Neuronal stem cell (in vitro differentiated cells): ENCODE data around the gene NOA1. TPM values are rescaled to one million over a fixed set of nuclear protein-coding genes. Genes with fewer than 3 reads are reported as not detected.

ENCODE experiments used
- DNase-seq: peaks from one replicate; pipeline ENCODE4 v3.0.0-alpha.2; 2013; ENCODE audit warnings: low spot score
- H2AFZ ChIP-seq: one replicate; pipeline ENCODE4 v1.6.1; 2013; ENCODE audit warnings: mild to moderate bottlenecking, low read length, inconsistent platforms
- H2AK5ac ChIP-seq: 2 replicates; pipeline ENCODE4 v1.6.1; 2013; ENCODE audit warnings: low read depth, mild to moderate bottlenecking, inconsistent platforms, low read length, moderate library complexity, mixed read lengths
- H2BK120ac ChIP-seq: 2 replicates; pipeline ENCODE4 v1.6.1; 2013; ENCODE audit warnings: low read depth, mild to moderate bottlenecking, inconsistent platforms, low read length, moderate library complexity, mixed read lengths
- H2BK12ac ChIP-seq: one replicate; pipeline ENCODE4 v1.6.1; 2013; ENCODE audit warnings: low read length, inconsistent platforms
- H2BK15ac ChIP-seq: 2 replicates; pipeline ENCODE4 v1.6.1; 2013; ENCODE audit warnings: mild to moderate bottlenecking, low read length, inconsistent platforms, mixed read lengths
- H2BK5ac ChIP-seq: one replicate; pipeline ENCODE4 v1.6.1; 2013; ENCODE audit warnings: inconsistent platforms, mild to moderate bottlenecking, low read length, moderate library complexity
- H3K14ac ChIP-seq: one replicate; pipeline ENCODE4 v1.6.1; 2013; ENCODE audit warnings: low read length, inconsistent platforms
- H3K18ac ChIP-seq: 2 replicates; pipeline ENCODE4 v1.6.1; 2013; ENCODE audit warnings: low read length, inconsistent platforms
- H3K23ac ChIP-seq: 2 replicates; pipeline ENCODE4 v1.6.1; 2013; ENCODE audit warnings: low read depth, mild to moderate bottlenecking, mixed read lengths, low read length, inconsistent platforms; ENCODE audit not compliant: poor library complexity
- H3K27ac ChIP-seq: replicated peaks from 3 replicates; pipeline ENCODE4 v1.5.1; 2013; ENCODE audit warnings: low read length, inconsistent platforms
- H3K27me3 ChIP-seq, 3 experiments: 2 replicates each; pipeline ENCODE4 v1.6.1; 2013; ENCODE audit warnings: low read length in 3 of 3, mild to moderate bottlenecking in 2 of 3, inconsistent platforms in 1 of 3, low read depth in 1 of 3, mixed read lengths in 1 of 3, moderate library complexity in 1 of 3; ENCODE audit not compliant: control insufficient read depth in 3 of 3, insufficient read depth in 3 of 3
- H3K36me3 ChIP-seq, 2 donors: replicated peaks in 1 of 2; 2 replicates each; pipeline ENCODE4 v1.6.1; 2013; ENCODE audit warnings: low read length in 2 of 2; ENCODE audit not compliant: control insufficient read depth in 2 of 2, insufficient read depth in 2 of 2
- H3K4ac ChIP-seq: 2 replicates; pipeline ENCODE4 v1.6.1; 2013; ENCODE audit warnings: inconsistent platforms, mild to moderate bottlenecking, low read length, moderate library complexity
- H3K4me1 ChIP-seq, 2 donors: 1 replicate in 1 of 2; 2 replicates in 1 of 2; pipeline ENCODE4 v1.6.1; 2013; ENCODE audit warnings: low read length in 2 of 2, low read depth in 1 of 2; ENCODE audit not compliant: control insufficient read depth in 2 of 2, insufficient read depth in 1 of 2
- H3K4me2 ChIP-seq: one replicate; pipeline ENCODE4 v1.6.1; 2013; ENCODE audit warnings: mild to moderate bottlenecking, low read length, inconsistent platforms; ENCODE audit not compliant: insufficient read depth, poor library complexity, severe bottlenecking
- H3K4me3 ChIP-seq, 2 donors: 2 replicates each; pipeline ENCODE4 v1.5.1; 2013; ENCODE audit warnings: low read length in 2 of 2, mild to moderate bottlenecking in 2 of 2, inconsistent platforms in 1 of 2, moderate library complexity in 1 of 2
- H3K79me1 ChIP-seq: one replicate; pipeline ENCODE4 v1.6.1; 2013; ENCODE audit warnings: low read depth, mild to moderate bottlenecking, inconsistent platforms, low read length, moderate library complexity
- H3K9ac ChIP-seq: one replicate; pipeline ENCODE4 v1.6.1; 2013; ENCODE audit warnings: mild to moderate bottlenecking, low read depth, low read length, inconsistent platforms; ENCODE audit not compliant: poor library complexity
- H3K9me3 ChIP-seq, 2 donors: replicated peaks in 1 of 2; 2 replicates each; pipeline versions ENCODE3 to v1.6.1; 2013; ENCODE audit warnings: low read length in 2 of 2, mild to moderate bottlenecking in 2 of 2, inconsistent platforms in 1 of 2, low read depth in 1 of 2, mixed read lengths in 1 of 2, moderate library complexity in 1 of 2; ENCODE audit not compliant: control insufficient read depth in 2 of 2, insufficient read depth in 1 of 2
- H4K8ac ChIP-seq: one replicate; pipeline ENCODE4 v1.6.1; 2013; ENCODE audit warnings: low read depth, mild to moderate bottlenecking, inconsistent platforms, low read length, moderate library complexity
- H4K91ac ChIP-seq: one replicate; pipeline ENCODE4 v1.6.1; 2013; ENCODE audit warnings: low read length, low read depth, mild to moderate bottlenecking, inconsistent platforms; ENCODE audit not compliant: poor library complexity
- WGBS, 2 donors: extraction: QIAGEN DNeasy Blood & Tissue Kit; methylation state at CpG; one replicate each; pipeline ENCODE4 v1.1.7; 2013; ENCODE audit warnings: missing lambda C conversion rate in 2 of 2, mixed read lengths in 1 of 2; ENCODE audit not compliant: insufficient read length in 2 of 2, insufficient replicate concordance in 1 of 2; ENCODE audit errors: extremely low coverage in 2 of 2; 5-methylcytosine and 5-hydroxymethylcytosine counted together
- small RNA-seq: library from polyadenylated mRNA; stranded (forward); fragments of <200 nt; extraction: miRNeasy Mini kit (QIAGEN cat#:217004); gene quantifications from one replicate; pipeline ENCODE3, GENCODE V24; 2013; ENCODE audit not compliant: insufficient read depth

The NOA1 gene

GRCh38 chr4:56914336-56914735 is 63.1 kb downstream of the NOA1 start:
- Histone ChIP-seq H3K18ac (no peak overlapping the region), H3K14ac (no peak overlapping the region), H3K9ac (no peak overlapping the region), H3K9me3 (no peaks in the 10 kb centered on the region), H2BK120ac (no peak overlapping the region), H4K8ac (no peak overlapping the region), H3K27me3 (no peaks in the 10 kb centered on the region), H2AFZ (no peak overlapping the region), H2BK5ac (no peak overlapping the region), H3K27ac (no peak overlapping the region), H3K79me1 (peaks cover 4% of the 10 kb centered on the region), H2BK15ac (no peak overlapping the region), H3K4me3 (no peak overlapping the region), H2BK12ac (no peak overlapping the region), H2AK5ac (no peak overlapping the region), H3K23ac (no peak overlapping the region), H3K4me1 (peaks cover 9 to 10% of the 10 kb centered on the region in 2 donors), H3K36me3 (peaks cover 4 to 82% of the 10 kb centered on the region in 2 donors), H3K4me2 (no peak overlapping the region), H3K4ac (no peak overlapping the region), H4K91ac (no peak overlapping the region)
- DNase-seq: no peak
- no CpG with 5 or more reads among the region's 3 CpGs for WGBS, 2 donors

Small RNA genes lying within 50 kb of the gene (small RNA-seq; reads per million reads assigned to genes)
- gene RNU6-998P: not detected
